Measurements from ENCODE around the gene UBE2E3. TPM values are rescaled to one million over a fixed set of nuclear protein-coding genes. Genes with fewer than 3 reads are reported as not detected.
"Not testable (repeated sequence)": the region's sequence is repeated elsewhere in the genome, so short reads cannot be mapped to it uniquely, and the experiment has no call there.

UBE2E3 gene
- total RNA-seq, 3 donors from 2014 or later = 48.3 to 63.6 (median 52.8) TPM

- TF ChIP-seq CTCF (IDR thresholded peaks at IDR 0.05) = peak; percentile 29
- Histone ChIP-seq H3K4me1 (ENCODE audit: low read depth) (no peaks in the 10 kb centered on the region), H3K4me3 (no peak overlapping the region), H3K9me3 (no peaks in the 10 kb centered on the region), H3K36me3 (ENCODE audit: low read depth) (no peaks in the 10 kb centered on the region)
- DNase-seq = peak in 1 of 3 donors; percentile 13
- ATAC-seq = peak; percentile 71
- intact Hi-C loops (cut with DNase I, micrococcal nuclease) = no loop called here
Observed at GRCh38 chr2:181077128-181077709, 96.8 kb downstream of the UBE2E3 start.

- H3K4me3 ChIP-seq = no peak overlapping the region
- intact Hi-C loops (cut with DNase I, micrococcal nuclease) = no loop called here
- no peaks in the 10 kb centered on the region for H3K9me3 ChIP-seq
- no peak for TF ChIP-seq CTCF (IDR thresholded peaks at IDR 0.05)
- H3K4me1 ChIP-seq (ENCODE audit: low read depth) = no peaks in the 10 kb centered on the region
- ATAC-seq (no peak), DNase-seq (no peak)
- no peaks in the 10 kb centered on the region for H3K36me3 ChIP-seq (ENCODE audit: low read depth)
Observed at GRCh38 chr2:181083140-181083539, 102.7 kb downstream of the UBE2E3 start.

- no peaks in the 10 kb centered on the region for H3K4me1 ChIP-seq (ENCODE audit: low read depth)
- intact Hi-C loops (cut with DNase I, micrococcal nuclease) = no loop called here
- no peaks in the 10 kb centered on the region for H3K9me3 ChIP-seq
- no peak overlapping the region for H3K4me3 ChIP-seq
- TF ChIP-seq CTCF (IDR thresholded peaks at IDR 0.05) = no peak
- ATAC-seq = no peak
- no peaks in the 10 kb centered on the region for H3K36me3 ChIP-seq (ENCODE audit: low read depth)
- no peak for DNase-seq
Observed at GRCh38 chr2:181085734-181086133, 105.3 kb downstream of the UBE2E3 start.

GRCh38 chr2:181091920-181092319 is 111.5 kb downstream of the UBE2E3 start:
- DNase-seq; H3K9me3 ChIP-seq; ATAC-seq; intact Hi-C loops (cut with DNase I, micrococcal nuclease); H3K4me1 ChIP-seq (ENCODE audit: low read depth); H3K36me3 ChIP-seq (ENCODE audit: low read depth); H3K4me3 ChIP-seq: not testable (repeated sequence)

- H3K36me3 ChIP-seq (ENCODE audit: low read depth) = no peaks in the 10 kb centered on the region
- TF ChIP-seq CTCF (IDR thresholded peaks at IDR 0.05) = no peak
- intact Hi-C loops (cut with DNase I, micrococcal nuclease) = no loop called here
- ATAC-seq = no peak
- H3K4me3 ChIP-seq = no peak overlapping the region
- H3K9me3 ChIP-seq = peaks cover 8% of the 10 kb centered on the region
- DNase-seq = no peak
- H3K4me1 ChIP-seq (ENCODE audit: low read depth) = no peaks in the 10 kb centered on the region
Observed at GRCh38 chr2:181095486-181095885, 115.1 kb downstream of the UBE2E3 start.

GRCh38 chr2:181103659-181104058 is 123.3 kb downstream of the UBE2E3 start:
- Histone ChIP-seq H3K9me3 (no peaks in the 10 kb centered on the region), H3K4me1 (ENCODE audit: low read depth) (no peaks in the 10 kb centered on the region), H3K4me3 (no peak overlapping the region), H3K36me3 (ENCODE audit: low read depth) (no peaks in the 10 kb centered on the region)
- DNase-seq (no peak), ATAC-seq (no peak)
- intact Hi-C loops (cut with DNase I, micrococcal nuclease) = loop anchor here in 1 of 2 donors (10.0 kb wide), 1 partner anchor 361 kb away; no protein-coding TSS in a partner anchor
- no peak for TF ChIP-seq CTCF (IDR thresholded peaks at IDR 0.05)

All from mucosa of descending colon (tissue), 3 donors.